Measurements from ENCODE around the gene PANX2.
"Not testable (repeated sequence)": the region's sequence is repeated elsewhere in the genome, so short reads cannot be mapped to it uniquely, and the experiment has no call there.

The PANX2 gene, protein sequence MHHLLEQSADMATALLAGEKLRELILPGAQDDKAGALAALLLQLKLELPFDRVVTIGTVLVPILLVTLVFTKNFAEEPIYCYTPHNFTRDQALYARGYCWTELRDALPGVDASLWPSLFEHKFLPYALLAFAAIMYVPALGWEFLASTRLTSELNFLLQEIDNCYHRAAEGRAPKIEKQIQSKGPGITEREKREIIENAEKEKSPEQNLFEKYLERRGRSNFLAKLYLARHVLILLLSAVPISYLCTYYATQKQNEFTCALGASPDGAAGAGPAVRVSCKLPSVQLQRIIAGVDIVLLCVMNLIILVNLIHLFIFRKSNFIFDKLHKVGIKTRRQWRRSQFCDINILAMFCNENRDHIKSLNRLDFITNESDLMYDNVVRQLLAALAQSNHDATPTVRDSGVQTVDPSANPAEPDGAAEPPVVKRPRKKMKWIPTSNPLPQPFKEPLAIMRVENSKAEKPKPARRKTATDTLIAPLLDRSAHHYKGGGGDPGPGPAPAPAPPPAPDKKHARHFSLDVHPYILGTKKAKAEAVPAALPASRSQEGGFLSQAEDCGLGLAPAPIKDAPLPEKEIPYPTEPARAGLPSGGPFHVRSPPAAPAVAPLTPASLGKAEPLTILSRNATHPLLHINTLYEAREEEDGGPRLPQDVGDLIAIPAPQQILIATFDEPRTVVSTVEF

GRCh38 chr22:50170453-50171318 is at the start of gene PANX2:
TSS of gene PANX2 (plus strand) at chr22:50170731. CDS start at chr22:50170731, 0 bp downstream.
- FAIRE-seq: no peak
- DNase-seq (ENCODE audit: extremely low spot score, insufficient read length, low read depth): no peak

GRCh38 chr22:50121202-50121740 is 49.3 kb upstream of the PANX2 start:
- FAIRE-seq (no peak), DNase-seq (ENCODE audit: extremely low spot score, insufficient read length, low read depth) (no peak)

GRCh38 chr22:50123119-50123518 is 47.4 kb upstream of the PANX2 start:
- no peak for DNase-seq (ENCODE audit: extremely low spot score, insufficient read length, low read depth)
- FAIRE-seq: no peak

DNA sequence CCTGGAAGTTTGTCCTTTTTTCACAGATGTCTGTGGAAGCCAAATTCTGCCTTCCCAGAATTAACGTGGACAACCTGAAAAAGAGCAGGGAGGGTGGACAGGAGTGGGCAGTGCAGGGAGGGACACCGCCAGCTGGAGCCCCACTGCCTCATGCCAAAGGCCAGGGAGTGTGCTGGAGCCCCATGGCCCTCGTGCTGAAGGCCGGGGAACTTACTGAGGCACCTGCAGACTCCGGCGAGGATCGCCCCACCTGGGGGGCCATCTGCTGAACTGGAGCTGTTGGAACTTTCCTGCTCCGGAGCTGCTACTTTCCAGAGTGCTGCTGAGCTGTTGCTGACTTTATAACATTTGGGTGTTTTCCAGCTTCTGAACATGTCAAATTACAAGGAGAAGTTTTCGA is 45.5 kb upstream of the PANX2 start:
- FAIRE-seq (no peak), DNase-seq (ENCODE audit: extremely low spot score, insufficient read length, low read depth) (no peak)

DNA sequence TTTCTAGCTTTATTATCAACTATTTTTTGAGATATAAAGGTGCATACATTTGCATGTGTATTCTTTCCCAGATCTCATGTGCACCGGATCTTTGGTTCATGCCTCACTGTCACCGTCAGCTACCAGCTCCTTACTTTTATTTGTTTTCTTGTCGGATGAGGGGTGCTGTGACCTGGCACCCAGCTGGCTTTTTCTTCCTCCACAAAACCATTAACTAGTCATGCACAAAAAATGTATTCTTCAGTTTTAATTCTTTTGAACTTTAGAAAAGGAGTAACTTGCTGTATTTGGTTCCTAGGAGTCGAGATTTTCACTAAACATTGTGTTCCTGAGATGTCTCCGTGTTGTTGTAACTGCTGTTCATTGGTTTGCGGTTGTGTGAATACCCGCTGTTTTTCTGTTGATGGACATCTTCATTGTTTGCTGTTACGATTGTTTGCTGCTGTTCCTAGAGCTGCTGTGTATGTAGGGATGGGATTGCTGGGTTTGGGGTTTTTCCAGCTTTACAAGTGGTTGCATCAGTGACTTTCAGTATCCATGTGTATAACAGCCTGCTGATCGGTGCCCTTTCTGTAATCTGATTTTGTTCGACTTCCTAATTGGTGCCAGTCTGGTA is 41.3 kb upstream of the PANX2 start:
- no peak for FAIRE-seq
- no peak for DNase-seq (ENCODE audit: extremely low spot score, insufficient read length, low read depth)

DNA sequence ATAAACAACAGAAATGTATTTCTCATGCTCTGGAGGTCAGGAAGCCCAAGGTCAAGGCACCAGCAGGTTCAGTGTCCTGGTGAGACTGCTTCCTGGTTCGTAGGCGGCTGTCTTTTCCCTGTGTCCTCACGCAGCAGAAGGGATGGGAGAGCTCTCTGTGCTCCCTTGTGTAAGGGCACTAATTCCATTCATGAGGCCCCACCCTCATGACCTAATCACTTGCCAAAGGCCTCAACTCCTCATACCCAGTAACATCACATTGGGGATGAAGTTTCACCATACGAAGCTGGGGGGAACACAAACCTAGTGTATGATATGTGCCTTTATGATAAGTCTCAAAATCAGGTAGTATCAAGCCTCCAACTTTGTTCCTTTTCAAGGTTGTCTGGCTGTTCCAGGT is 38.6 kb upstream of the PANX2 start:
- no peak for FAIRE-seq
- DNase-seq (ENCODE audit: extremely low spot score, insufficient read length, low read depth): no peak

GRCh38 chr22:50134481-50134880 is 36.0 kb upstream of the PANX2 start:
- no peak for FAIRE-seq
- DNase-seq (ENCODE audit: extremely low spot score, insufficient read length, low read depth): no peak

GRCh38 chr22:50136581-50137015 is 33.9 kb upstream of the PANX2 start:
- FAIRE-seq (no peak), DNase-seq (ENCODE audit: extremely low spot score, insufficient read length, low read depth) (no peak)

DNA sequence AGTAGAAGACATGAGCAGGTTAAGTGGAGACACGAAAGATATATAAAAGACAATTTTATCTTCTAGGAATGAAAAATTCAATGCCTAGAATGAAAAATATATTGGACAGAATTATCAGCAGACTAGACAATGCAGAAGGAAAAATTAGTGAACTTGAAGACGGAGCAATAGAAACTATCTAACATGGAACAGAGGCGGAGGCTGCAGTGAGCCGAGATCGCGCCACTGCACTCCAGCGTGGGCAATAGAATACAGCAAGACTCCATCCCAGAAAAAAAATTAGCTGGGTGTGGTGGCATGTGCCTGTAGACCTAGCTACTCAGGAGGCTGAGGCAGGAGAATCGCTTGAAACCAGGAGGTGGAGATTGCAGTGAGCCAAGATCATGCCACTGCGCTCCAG is 33.3 kb upstream of the PANX2 start:
- DNase-seq (ENCODE audit: extremely low spot score, insufficient read length, low read depth); FAIRE-seq: not testable (repeated sequence)

DNA sequence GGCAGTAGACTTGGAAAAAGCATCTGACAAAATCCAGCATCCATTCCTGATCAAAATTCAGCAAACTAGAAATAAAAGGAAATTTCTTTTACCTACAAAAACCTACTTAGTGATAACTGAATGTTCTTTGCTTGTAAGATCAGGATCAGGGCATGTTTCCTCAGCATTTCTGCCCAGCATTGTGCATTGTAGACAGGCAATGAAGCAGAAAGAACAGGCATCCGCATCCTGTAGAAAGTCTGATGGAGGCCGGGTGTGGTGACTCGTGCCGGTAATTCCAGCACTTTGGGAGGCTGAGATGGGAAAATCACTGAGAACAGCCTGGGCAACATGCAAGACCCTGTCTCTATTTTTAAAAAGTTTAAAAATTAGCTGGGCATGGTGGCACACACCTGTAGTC is 32.5 kb upstream of the PANX2 start:
- FAIRE-seq: no peak

GRCh38 chr22:50138988-50139387 is 31.5 kb upstream of the PANX2 start:
- DNase-seq (ENCODE audit: extremely low spot score, insufficient read length, low read depth) (no peak), FAIRE-seq (no peak)

More for the DNA sequence above, 32.5 kb upstream of the PANX2 start:
- no peak for DNase-seq (ENCODE audit: extremely low spot score, insufficient read length, low read depth)

- DNase-seq (ENCODE audit: extremely low spot score, insufficient read length, low read depth) (no peak), FAIRE-seq (no peak)
Measured at GRCh38 chr22:50139843-50140415, 30.6 kb upstream of the PANX2 start.

GRCh38 chr22:50140615-50141014 is 29.9 kb upstream of the PANX2 start:
- FAIRE-seq: no peak

DNA sequence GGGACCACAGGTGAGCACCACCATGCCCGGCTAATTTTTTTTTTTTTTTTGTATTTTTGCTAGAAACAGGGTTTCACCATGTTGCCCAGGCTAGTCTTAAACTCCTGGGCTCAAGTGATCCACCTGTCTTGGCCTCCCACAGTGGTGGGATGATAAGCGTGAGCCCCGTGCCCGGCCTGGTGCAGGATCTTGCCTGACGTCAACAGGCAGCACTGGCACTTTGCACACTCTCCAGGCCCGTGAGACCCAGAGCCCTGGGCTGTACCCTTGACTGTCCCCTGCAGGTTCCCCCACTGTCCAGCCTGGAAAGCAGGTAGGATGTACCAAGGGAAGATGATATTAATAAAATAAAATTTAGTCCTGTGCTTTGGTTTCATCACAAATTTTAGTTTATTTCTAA is 29.1 kb upstream of the PANX2 start:
- FAIRE-seq: no peak
- DNase-seq (ENCODE audit: extremely low spot score, insufficient read length, low read depth): no peak

More at GRCh38 chr22:50140615-50141014, 29.9 kb upstream of the PANX2 start:
- DNase-seq (ENCODE audit: extremely low spot score, insufficient read length, low read depth): no peak

DNA sequence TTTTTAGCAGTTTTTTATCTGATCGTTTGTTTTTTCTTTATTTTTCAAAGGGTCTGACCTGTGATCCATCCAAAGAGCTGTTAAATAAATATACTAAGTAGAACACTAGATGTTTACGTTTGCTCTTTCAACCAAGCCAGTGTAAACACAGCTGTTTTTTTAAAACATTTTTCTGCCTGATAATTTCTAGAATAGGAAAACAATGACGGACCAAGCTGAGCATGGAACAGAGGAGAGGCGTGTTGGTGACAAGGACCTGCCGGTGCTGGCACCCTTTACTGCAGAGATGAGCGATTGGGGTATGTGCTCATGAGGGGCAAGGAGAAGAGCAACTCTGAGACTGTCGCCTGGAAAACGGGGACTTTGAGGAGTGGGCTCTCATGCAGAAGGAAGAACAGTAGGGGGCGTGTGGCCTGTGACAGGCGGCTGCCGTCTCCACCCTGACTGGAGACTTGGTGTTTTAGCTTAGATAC is 28.6 kb upstream of the PANX2 start:
- FAIRE-seq (no peak), DNase-seq (ENCODE audit: extremely low spot score, insufficient read length, low read depth) (no peak)

DNA sequence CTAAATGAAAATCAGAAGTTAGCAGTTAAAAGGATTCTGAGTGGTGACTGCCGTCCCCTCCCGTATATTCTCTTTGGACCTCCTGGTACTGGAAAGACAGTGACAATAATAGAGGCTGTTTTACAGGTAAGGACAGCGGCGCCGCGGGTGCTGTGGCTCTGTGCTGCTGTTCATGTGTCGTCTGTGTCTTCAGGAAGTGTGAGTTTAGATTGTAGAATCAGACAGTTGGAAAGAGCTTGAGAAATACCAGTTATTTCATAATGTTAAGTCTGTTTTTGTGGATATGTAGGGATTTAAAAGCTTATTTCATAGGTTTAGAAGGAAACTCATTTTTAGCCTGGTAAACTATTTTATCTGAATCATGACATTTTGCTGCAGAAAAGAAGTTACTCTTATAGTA is 27.4 kb upstream of the PANX2 start:
- no peak for DNase-seq (ENCODE audit: extremely low spot score, insufficient read length, low read depth)
- FAIRE-seq: no peak

GRCh38 chr22:50144005-50144614 is 26.4 kb upstream of the PANX2 start:
- FAIRE-seq (no peak), DNase-seq (ENCODE audit: extremely low spot score, insufficient read length, low read depth) (no peak)

DNA sequence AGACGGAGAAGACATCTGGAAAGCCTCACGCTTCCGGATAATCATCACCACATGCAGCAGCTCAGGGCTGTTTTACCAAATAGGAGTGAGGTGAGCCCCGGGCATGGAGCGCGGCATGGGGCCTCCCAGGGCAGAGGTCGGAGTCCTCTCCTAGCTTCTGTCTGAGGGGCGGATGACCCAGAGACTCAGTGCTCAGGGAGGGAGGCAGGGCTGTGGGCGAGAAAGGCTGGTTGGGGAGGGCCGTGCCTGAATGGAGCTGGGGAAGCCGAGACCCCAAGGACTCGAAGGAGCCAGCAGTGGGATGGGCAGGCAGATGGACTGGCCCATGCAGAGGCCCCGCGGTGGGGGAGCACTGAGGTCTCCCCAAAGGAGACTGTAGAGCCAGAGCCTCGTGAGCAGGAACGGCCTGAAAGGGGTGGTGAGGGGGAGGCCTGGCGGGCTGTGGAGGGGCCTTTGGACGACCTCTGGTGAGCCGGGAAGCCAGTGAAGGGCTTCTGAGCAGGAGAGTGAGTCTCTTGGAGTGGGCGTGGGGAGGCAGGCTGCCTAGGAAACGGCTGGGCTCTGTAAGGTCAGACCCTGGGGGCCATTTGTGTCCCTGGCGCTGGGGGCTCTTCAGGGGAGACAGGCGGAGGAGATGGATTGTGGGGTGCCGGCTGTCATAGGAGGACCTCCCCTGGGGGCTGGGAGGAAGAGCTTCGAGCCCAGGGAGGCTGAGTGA is 24.7 kb upstream of the PANX2 start:
- no peak for FAIRE-seq

More for the DNA sequence above, 24.7 kb upstream of the PANX2 start:
- DNase-seq (ENCODE audit: extremely low spot score, insufficient read length, low read depth): no peak

All from GM18507 (cell line).